Neural cell (in vitro differentiated cells): Measurements from ENCODE around the gene LCP1. TPM values are rescaled to one million over a fixed set of nuclear protein-coding genes. Genes with fewer than 3 reads are reported as not detected.

Source experiments
- H2AFZ ChIP-seq: fragments of 200-600, 300-800 bp; sonication (generic), shearing (Covaris generic); 2 replicates; pipeline ENCODE4 v1.6.0; 2014; ENCODE audit warnings: low read depth, mild to moderate bottlenecking, antibody characterized with exemption, low read length, moderate library complexity
- H3F3A ChIP-seq: fragments of 200-600 bp; shearing (Covaris generic); 2 replicates; pipeline ENCODE4 v1.6.1; 2016; ENCODE audit warnings: mild to moderate bottlenecking, moderate library complexity, mixed read lengths, antibody characterized with exemption, low read length; ENCODE audit not compliant: insufficient read depth, poor library complexity, severe bottlenecking
- H3K27ac ChIP-seq: fragments of 200-600, 300-800 bp; sonication (generic), shearing (Covaris generic); 2 replicates; pipeline ENCODE4 v1.5.1; 2014; ENCODE audit warnings: mild to moderate bottlenecking, low read length, moderate library complexity
- H3K27me3 ChIP-seq: fragments of 300-800, 200-600 bp; sonication (generic), shearing (Covaris generic); 2 replicates; pipeline ENCODE4 v1.6.0; 2014; ENCODE audit warnings: mild to moderate bottlenecking, low read depth, low read length, moderate library complexity; ENCODE audit not compliant: insufficient read depth
- H3K36me3 ChIP-seq: fragments of 300-800, 200-600 bp; sonication (generic), shearing (Covaris generic); 2 replicates; pipeline ENCODE4 v1.5.1; 2014; ENCODE audit warnings: mild to moderate bottlenecking, antibody characterized with exemption, low read length, moderate library complexity; ENCODE audit not compliant: insufficient read depth
- H3K4me2 ChIP-seq: fragments of 300-800, 200-600 bp; sonication (generic), shearing (Covaris generic); 2 replicates; pipeline ENCODE4 v1.6.0; 2014; ENCODE audit warnings: mild to moderate bottlenecking, low read length
- H3K4me3 ChIP-seq: fragments of 300-800, 200-600 bp; sonication (generic), shearing (Covaris generic); 2 replicates; pipeline ENCODE4 v1.5.1; 2014; ENCODE audit warnings: mild to moderate bottlenecking, low read length, moderate library complexity
- H3K79me2 ChIP-seq: fragments of 200-600 bp; shearing (Covaris generic); replicated peaks from 2 replicates; pipeline ENCODE4 v1.6.0; 2014; ENCODE audit warnings: mild to moderate bottlenecking, low read length, moderate library complexity; ENCODE audit not compliant: insufficient read depth
- H3K9ac ChIP-seq: fragments of 300-800, 200-600 bp; sonication (generic), shearing (Covaris generic); 2 replicates; pipeline ENCODE4 v1.6.1; 2016; ENCODE audit warnings: mild to moderate bottlenecking, low read length, mixed read lengths
- H3K9me2 ChIP-seq: fragments of 200-600 bp; shearing (Covaris generic); 2 replicates; pipeline ENCODE4 v1.6.1; 2016; ENCODE audit warnings: mild to moderate bottlenecking, low read length, mixed read lengths; ENCODE audit not compliant: insufficient read depth
- H3K9me3 ChIP-seq: fragments of 200-600, 300-800 bp; sonication (generic), shearing (Covaris generic); 2 replicates; pipeline ENCODE4 v1.6.1; 2016; ENCODE audit warnings: mild to moderate bottlenecking, mixed run types, low read length, moderate library complexity, mixed read lengths
- H4K20me1 ChIP-seq: fragments of 200-600 bp; shearing (Covaris generic); 2 replicates; pipeline ENCODE4 v1.6.1; 2016; ENCODE audit warnings: mild to moderate bottlenecking, mixed run types; ENCODE audit not compliant: insufficient read depth
- EP300 ChIP-seq: fragments of 450-650 bp; conservative IDR thresholded peaks from 2 replicates; pipeline ENCODE4 v1.6.1; 2014; ENCODE audit warnings: antibody characterized with exemption, mild to moderate bottlenecking, moderate library complexity; ENCODE audit not compliant: poor library complexity, severe bottlenecking
- EZH2 ChIP-seq: fragments of 200-600, 300-800 bp; shearing (Covaris generic), sonication (generic); IDR thresholded peaks from 2 replicates; pipeline ENCODE4 v1.6.1; 2014; ENCODE audit warnings: antibody characterized with exemption, low read length, borderline replicate concordance, mild to moderate bottlenecking; ENCODE audit not compliant: insufficient read depth, poor library complexity, severe bottlenecking
- MXI1 ChIP-seq: fragments of 450-650 bp; conservative IDR thresholded peaks from 2 replicates; pipeline ENCODE4 v1.6.1; 2014; ENCODE audit warnings: antibody characterized with exemption, mild to moderate bottlenecking; ENCODE audit not compliant: poor library complexity, severe bottlenecking
- POLR2AphosphoS5 ChIP-seq: IDR thresholded peaks from 2 replicates; pipeline ENCODE4 v1.6.1; 2012
- RAD21 ChIP-seq: fragments of 450-650 bp; conservative IDR thresholded peaks from 2 replicates; pipeline ENCODE4 v1.6.1; 2014; ENCODE audit warnings: antibody characterized with exemption, mild to moderate bottlenecking, moderate library complexity
- SMC3 ChIP-seq: fragments of 450-650 bp; conservative IDR thresholded peaks from 2 replicates; pipeline ENCODE4 v1.6.1; 2014; ENCODE audit warnings: antibody characterized with exemption, mild to moderate bottlenecking, moderate library complexity; ENCODE audit not compliant: poor library complexity
- TAF1 ChIP-seq: IDR thresholded peaks from 2 replicates; pipeline ENCODE4 v1.6.1; 2012; ENCODE audit warnings: low read depth
- polyA plus RNA-seq: library from polyadenylated mRNA; depleted of rRNA; stranded (reverse); fragments of >200 nt; gene quantifications from 2 replicates; pipeline ENCODE4 v1.2.3, GENCODE V29; 2014
- TF ChIP-seq, protein P1 (sequence below): fragments of 450-650 bp; IDR thresholded peaks from 2 replicates; pipeline ENCODE4 v1.5.1; 2014; ENCODE audit warnings: antibody characterized with exemption, mild to moderate bottlenecking, moderate library complexity; ENCODE audit not compliant: poor library complexity, severe bottlenecking
- TF ChIP-seq, protein P2 (sequence below): IDR thresholded peaks from 2 replicates; pipeline ENCODE4 v1.6.1; 2012; ENCODE audit warnings: borderline replicate concordance

The LCP1 gene
- polyA plus RNA-seq, 1 donor from 2014 or later: 0.76 TPM

DNA sequence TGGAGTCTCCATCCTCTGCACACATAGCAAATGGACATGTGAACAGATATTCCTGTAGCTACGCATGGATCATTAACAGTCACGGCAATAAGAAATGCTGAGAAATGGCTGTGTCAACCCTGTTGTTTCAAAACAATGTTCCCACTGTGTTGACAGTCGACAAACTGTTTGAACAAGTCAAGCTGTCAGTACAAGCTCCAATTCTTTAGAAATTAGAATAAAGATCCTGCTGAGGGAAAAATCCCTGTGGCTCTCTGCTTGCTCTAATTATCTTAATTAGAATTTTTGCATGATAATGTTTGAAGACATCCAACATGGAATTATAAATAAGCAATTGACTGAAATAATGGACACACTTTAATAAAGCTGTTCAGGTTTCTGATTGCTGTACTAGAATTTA, 39.2 kb downstream of the LCP1 start:
- TF ChIP-seq EP300 (peak; percentile 47), POLR2AphosphoS5 (peak; percentile 76), TAF1 (no peak)
- Histone ChIP-seq H3K27ac (no peak overlapping the region), H3F3A (no peaks in the 10 kb centered on the region), H3K79me2 (no peaks in the 10 kb centered on the region), H3K9ac (no peak overlapping the region), H4K20me1 (no peaks in the 10 kb centered on the region), H3K27me3 (peaks cover 22% of the 10 kb centered on the region), H2AFZ (no peak overlapping the region), H3K4me2 (no peak overlapping the region), H3K9me3 (no peaks in the 10 kb centered on the region), H3K36me3 (no peaks in the 10 kb centered on the region), H3K4me3 (no peak overlapping the region), H3K9me2 (no peaks in the 10 kb centered on the region)

DNA sequence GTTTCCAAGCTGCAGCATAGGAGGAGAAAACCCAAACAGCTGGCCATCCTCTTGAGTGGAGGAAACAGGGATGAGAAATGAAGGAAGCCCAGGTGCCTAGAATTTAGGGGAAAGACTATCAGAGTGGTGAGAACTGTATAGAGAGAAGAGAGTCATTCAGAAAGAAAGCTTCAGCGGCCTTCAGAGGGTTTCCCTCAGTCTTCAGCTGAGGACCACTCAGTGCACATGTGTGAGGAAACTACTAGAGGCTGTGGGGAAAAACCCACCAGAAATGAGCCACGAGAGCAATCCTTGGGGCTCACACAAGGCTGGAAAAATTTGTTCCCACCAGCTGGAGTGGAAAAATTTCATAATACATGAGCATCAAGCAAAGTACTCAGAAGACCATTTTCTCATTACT, 41.9 kb downstream of the LCP1 start:
- no peaks in the 10 kb centered on the region for H3K9me3 ChIP-seq
- H3K79me2 ChIP-seq: no peaks in the 10 kb centered on the region
- peaks cover 27% of the 10 kb centered on the region for H3K27me3 ChIP-seq
- H3K4me3 ChIP-seq: no peak overlapping the region
- no peaks in the 10 kb centered on the region for H4K20me1 ChIP-seq
- H3K36me3 ChIP-seq: no peaks in the 10 kb centered on the region
- no peak overlapping the region for H2AFZ ChIP-seq
- H3K9me2 ChIP-seq: no peaks in the 10 kb centered on the region
- H3F3A ChIP-seq: no peaks in the 10 kb centered on the region
- H3K4me2 ChIP-seq: no peak overlapping the region
- H3K27ac ChIP-seq: no peak overlapping the region
- no peak overlapping the region for H3K9ac ChIP-seq
- TF ChIP-seq POLR2AphosphoS5 (no peak), EP300 (no peak), TAF1 (no peak), SMC3 (no peak), MXI1 (no peak), EZH2 (no peak), RAD21 (no peak)
- TF ChIP-seq, protein P1, sequence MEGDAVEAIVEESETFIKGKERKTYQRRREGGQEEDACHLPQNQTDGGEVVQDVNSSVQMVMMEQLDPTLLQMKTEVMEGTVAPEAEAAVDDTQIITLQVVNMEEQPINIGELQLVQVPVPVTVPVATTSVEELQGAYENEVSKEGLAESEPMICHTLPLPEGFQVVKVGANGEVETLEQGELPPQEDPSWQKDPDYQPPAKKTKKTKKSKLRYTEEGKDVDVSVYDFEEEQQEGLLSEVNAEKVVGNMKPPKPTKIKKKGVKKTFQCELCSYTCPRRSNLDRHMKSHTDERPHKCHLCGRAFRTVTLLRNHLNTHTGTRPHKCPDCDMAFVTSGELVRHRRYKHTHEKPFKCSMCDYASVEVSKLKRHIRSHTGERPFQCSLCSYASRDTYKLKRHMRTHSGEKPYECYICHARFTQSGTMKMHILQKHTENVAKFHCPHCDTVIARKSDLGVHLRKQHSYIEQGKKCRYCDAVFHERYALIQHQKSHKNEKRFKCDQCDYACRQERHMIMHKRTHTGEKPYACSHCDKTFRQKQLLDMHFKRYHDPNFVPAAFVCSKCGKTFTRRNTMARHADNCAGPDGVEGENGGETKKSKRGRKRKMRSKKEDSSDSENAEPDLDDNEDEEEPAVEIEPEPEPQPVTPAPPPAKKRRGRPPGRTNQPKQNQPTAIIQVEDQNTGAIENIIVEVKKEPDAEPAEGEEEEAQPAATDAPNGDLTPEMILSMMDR: no peak
- TF ChIP-seq, protein P2, sequence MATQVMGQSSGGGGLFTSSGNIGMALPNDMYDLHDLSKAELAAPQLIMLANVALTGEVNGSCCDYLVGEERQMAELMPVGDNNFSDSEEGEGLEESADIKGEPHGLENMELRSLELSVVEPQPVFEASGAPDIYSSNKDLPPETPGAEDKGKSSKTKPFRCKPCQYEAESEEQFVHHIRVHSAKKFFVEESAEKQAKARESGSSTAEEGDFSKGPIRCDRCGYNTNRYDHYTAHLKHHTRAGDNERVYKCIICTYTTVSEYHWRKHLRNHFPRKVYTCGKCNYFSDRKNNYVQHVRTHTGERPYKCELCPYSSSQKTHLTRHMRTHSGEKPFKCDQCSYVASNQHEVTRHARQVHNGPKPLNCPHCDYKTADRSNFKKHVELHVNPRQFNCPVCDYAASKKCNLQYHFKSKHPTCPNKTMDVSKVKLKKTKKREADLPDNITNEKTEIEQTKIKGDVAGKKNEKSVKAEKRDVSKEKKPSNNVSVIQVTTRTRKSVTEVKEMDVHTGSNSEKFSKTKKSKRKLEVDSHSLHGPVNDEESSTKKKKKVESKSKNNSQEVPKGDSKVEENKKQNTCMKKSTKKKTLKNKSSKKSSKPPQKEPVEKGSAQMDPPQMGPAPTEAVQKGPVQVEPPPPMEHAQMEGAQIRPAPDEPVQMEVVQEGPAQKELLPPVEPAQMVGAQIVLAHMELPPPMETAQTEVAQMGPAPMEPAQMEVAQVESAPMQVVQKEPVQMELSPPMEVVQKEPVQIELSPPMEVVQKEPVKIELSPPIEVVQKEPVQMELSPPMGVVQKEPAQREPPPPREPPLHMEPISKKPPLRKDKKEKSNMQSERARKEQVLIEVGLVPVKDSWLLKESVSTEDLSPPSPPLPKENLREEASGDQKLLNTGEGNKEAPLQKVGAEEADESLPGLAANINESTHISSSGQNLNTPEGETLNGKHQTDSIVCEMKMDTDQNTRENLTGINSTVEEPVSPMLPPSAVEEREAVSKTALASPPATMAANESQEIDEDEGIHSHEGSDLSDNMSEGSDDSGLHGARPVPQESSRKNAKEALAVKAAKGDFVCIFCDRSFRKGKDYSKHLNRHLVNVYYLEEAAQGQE: no peak
